HG03045 (cell line): ENCODE measurements around the gene TRIM56.
"Not testable (repeated sequence)": the region's sequence is repeated elsewhere in the genome, so short reads cannot be mapped to it uniquely, and the experiment has no call there.

Experiments used
- ATAC-seq: cut with Tn5 transposase; IDR thresholded peaks from one replicate; pipeline ENCODE4 v1.9.1; 2021; ENCODE audit warnings: mild to moderate bottlenecking, moderate library complexity; ENCODE audit not compliant: unreplicated experiment

TRIM56 gene

GRCh38 chr7:101088858-101089529 lies 3.7 kb downstream of the TRIM56 start:
- ATAC-seq, result no peak

GRCh38 chr7:101089876-101090275 lies 4.6 kb downstream of the TRIM56 start:
- ATAC-seq, result no peak

GRCh38 chr7:101092266-101092905 lies 7.1 kb downstream of the TRIM56 start:
- ATAC-seq, result not testable (repeated sequence)

GRCh38 chr7:101093906-101094305 lies 8.6 kb downstream of the TRIM56 start:
- no peak for ATAC-seq

- ATAC-seq, result no peak
These were observed 9.1 kb downstream of the TRIM56 start for GRCh38 chr7:101094376-101094775.

- ATAC-seq, result no peak
These were observed 9.6 kb downstream of the TRIM56 start for GRCh38 chr7:101094791-101095375.

GRCh38 chr7:101096331-101096956 lies 11.2 kb downstream of the TRIM56 start:
- ATAC-seq, result no peak

- no peak for ATAC-seq
These were observed 11.7 kb downstream of the TRIM56 start for GRCh38 chr7:101096957-101097347.

- no peak for ATAC-seq
These were observed 12.3 kb downstream of the TRIM56 start for GRCh38 chr7:101097561-101097960.

- ATAC-seq, result no peak
These were observed 14.9 kb downstream of the TRIM56 start for GRCh38 chr7:101099969-101100781.

GRCh38 chr7:101100858-101101847 lies 15.9 kb downstream of the TRIM56 start:
- no peak for ATAC-seq

GRCh38 chr7:101102026-101102425 lies 16.7 kb downstream of the TRIM56 start:
- no peak for ATAC-seq

- ATAC-seq, result not testable (repeated sequence)
These were observed 18.4 kb downstream of the TRIM56 start for GRCh38 chr7:101103701-101104100.

- no peak for ATAC-seq
These were observed 19.0 kb downstream of the TRIM56 start for GRCh38 chr7:101104193-101104713.

- no peak for ATAC-seq
These were observed 19.5 kb downstream of the TRIM56 start for GRCh38 chr7:101104799-101105198.

GRCh38 chr7:101105248-101105647 lies 20.0 kb downstream of the TRIM56 start:
- not testable (repeated sequence) for ATAC-seq

GRCh38 chr7:101106386-101106785 lies 21.1 kb downstream of the TRIM56 start:
- no peak for ATAC-seq

GRCh38 chr7:101108330-101108857 lies 23.1 kb downstream of the TRIM56 start:
- peak; percentile 45 for ATAC-seq

- no peak for ATAC-seq
These were observed 23.7 kb downstream of the TRIM56 start for GRCh38 chr7:101108961-101109360.
